HFFc6 (cell line): ENCODE data around the gene ARHGEF7. TPM values are rescaled to one million over a fixed set of nuclear protein-coding genes. Genes with fewer than 3 reads are reported as not detected.
A peak's percentile ranks its signal among the peaks of the same experiment; 100 is the strongest.

Experiments
- DNase-seq: peaks from one replicate; pipeline ENCODE4 v3.0.0-alpha.2; 2018
- H3K27ac Mint-ChIP-seq: 2 replicates; pipeline ENCODE4 v1.8.0; 2020; ENCODE audit warnings: mild to moderate bottlenecking, mixed read lengths
- H3K27me3 Mint-ChIP-seq: 2 replicates; pipeline ENCODE4 v1.8.0; 2021; ENCODE audit warnings: mild to moderate bottlenecking, moderate library complexity, mixed read lengths; ENCODE audit not compliant: insufficient read depth
- H3K36me3 Mint-ChIP-seq: 2 replicates; pipeline ENCODE4 v1.8.0; 2021; ENCODE audit warnings: low read depth, mixed read lengths
- H3K4me1 Mint-ChIP-seq: 2 replicates; pipeline ENCODE4 v1.8.0; 2020; ENCODE audit warnings: low read depth, mixed read lengths
- H3K4me3 Mint-ChIP-seq: 2 replicates; pipeline ENCODE4 v1.8.0; 2020; ENCODE audit warnings: mild to moderate bottlenecking, moderate library complexity, mixed read lengths
- H3K9me3 Mint-ChIP-seq: 2 replicates; pipeline ENCODE4 v1.8.0; 2020; ENCODE audit warnings: mild to moderate bottlenecking, mixed read lengths
- total RNA-seq, 6 experiments: library from RNA; stranded (reverse); fragmentation: NEBNext Ultra II Directional; extraction: Animal tissue kit (Norgen Biotek cat#: 25700); gene quantifications; 2 replicates in 1 of 6; 3 replicates in 5 of 6; pipeline ENCODE4 v1.2.3, GENCODE V29; 2021
- TF ChIP-seq, protein P1 (sequence below): fragments of 200-600 bp; sonication (generic); IDR thresholded peaks from 2 replicates; pipeline ENCODE4 v1.5.0; 2021; ENCODE audit warnings: antibody characterized with exemption, mild to moderate bottlenecking

Gene ARHGEF7
- total RNA-seq, 6 experiments from 2014 or later = 32.3 to 38.1 (median 35.0) TPM

- no peaks in the 10 kb centered on the region; the same call in 1 of the 2 replicates for H3K4me1 Mint-ChIP-seq
- H3K27me3 Mint-ChIP-seq = peaks cover 26% of the 10 kb centered on the region
- no peak for DNase-seq
- H3K9me3 Mint-ChIP-seq = no peaks in the 10 kb centered on the region
- TF ChIP-seq, protein P1, sequence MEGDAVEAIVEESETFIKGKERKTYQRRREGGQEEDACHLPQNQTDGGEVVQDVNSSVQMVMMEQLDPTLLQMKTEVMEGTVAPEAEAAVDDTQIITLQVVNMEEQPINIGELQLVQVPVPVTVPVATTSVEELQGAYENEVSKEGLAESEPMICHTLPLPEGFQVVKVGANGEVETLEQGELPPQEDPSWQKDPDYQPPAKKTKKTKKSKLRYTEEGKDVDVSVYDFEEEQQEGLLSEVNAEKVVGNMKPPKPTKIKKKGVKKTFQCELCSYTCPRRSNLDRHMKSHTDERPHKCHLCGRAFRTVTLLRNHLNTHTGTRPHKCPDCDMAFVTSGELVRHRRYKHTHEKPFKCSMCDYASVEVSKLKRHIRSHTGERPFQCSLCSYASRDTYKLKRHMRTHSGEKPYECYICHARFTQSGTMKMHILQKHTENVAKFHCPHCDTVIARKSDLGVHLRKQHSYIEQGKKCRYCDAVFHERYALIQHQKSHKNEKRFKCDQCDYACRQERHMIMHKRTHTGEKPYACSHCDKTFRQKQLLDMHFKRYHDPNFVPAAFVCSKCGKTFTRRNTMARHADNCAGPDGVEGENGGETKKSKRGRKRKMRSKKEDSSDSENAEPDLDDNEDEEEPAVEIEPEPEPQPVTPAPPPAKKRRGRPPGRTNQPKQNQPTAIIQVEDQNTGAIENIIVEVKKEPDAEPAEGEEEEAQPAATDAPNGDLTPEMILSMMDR = no peak
- no peak overlapping the region for H3K4me3 Mint-ChIP-seq
- H3K36me3 Mint-ChIP-seq = no peaks in the 10 kb centered on the region
- no peak overlapping the region for H3K27ac Mint-ChIP-seq
Measured at GRCh38 chr13:111145071-111145470, 30.0 kb downstream of the ARHGEF7 start.

DNA sequence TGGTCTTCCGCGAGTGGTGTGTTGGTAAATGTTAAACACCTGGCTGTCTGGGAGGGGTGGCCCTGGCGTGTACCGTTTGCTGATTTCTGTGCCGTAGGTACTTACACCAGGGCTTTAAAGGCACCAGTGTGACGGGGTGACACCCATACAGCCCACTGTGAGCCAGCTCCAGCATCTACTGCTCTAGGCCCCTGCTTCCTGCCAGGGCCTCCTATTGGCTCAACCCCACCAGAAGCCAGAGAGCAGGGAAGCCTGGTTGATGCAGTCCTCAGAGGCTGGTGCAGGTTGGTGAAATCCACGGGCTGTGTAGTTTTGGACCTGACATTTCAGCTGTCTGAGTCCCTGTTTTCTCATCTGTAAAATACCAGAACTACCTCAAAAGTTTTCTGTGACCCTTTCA is 30.4 kb downstream of the ARHGEF7 start:
- Mint-ChIP-seq H3K27ac (no peak overlapping the region), H3K4me3 (no peak overlapping the region), H3K36me3 (no peaks in the 10 kb centered on the region), H3K9me3 (no peaks in the 10 kb centered on the region), H3K4me1 (no peaks in the 10 kb centered on the region; the same call in 1 of the 2 replicates), H3K27me3 (peaks cover 23% of the 10 kb centered on the region)
- DNase-seq = no peak
- TF ChIP-seq, protein P1 = no peak

DNA sequence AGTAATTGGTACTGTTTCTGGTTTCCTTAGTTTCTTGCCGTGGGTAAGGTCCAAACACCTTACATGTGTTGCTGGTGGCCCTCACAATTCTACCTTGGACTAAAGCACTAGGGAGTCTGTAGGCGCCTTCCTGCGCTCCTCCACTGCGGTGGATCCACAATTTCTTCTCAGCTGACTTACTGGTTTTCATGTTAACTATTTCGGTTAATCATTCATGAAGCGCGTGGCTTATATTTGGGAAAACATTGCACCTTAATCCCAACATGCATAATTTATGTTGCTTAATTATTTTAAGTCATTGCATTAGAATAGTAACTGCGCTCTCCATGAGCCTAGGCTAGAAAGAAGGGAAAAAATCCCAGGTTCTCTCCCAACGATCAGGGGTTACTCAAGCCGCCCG is 37.7 kb downstream of the ARHGEF7 start:
- Mint-ChIP-seq H3K4me1 (peaks cover 29% of the 10 kb centered on the region), H3K36me3 (peaks cover 4% of the 10 kb centered on the region), H3K27ac (peak overlapping the region; percentile 94), H3K27me3 (peaks cover 4% of the 10 kb centered on the region; the same call in 1 of the 2 replicates), H3K9me3 (no peaks in the 10 kb centered on the region), H3K4me3 (peak overlapping the region; percentile 95)
- no peak for DNase-seq
- TF ChIP-seq, protein P1 = no peak

DNA sequence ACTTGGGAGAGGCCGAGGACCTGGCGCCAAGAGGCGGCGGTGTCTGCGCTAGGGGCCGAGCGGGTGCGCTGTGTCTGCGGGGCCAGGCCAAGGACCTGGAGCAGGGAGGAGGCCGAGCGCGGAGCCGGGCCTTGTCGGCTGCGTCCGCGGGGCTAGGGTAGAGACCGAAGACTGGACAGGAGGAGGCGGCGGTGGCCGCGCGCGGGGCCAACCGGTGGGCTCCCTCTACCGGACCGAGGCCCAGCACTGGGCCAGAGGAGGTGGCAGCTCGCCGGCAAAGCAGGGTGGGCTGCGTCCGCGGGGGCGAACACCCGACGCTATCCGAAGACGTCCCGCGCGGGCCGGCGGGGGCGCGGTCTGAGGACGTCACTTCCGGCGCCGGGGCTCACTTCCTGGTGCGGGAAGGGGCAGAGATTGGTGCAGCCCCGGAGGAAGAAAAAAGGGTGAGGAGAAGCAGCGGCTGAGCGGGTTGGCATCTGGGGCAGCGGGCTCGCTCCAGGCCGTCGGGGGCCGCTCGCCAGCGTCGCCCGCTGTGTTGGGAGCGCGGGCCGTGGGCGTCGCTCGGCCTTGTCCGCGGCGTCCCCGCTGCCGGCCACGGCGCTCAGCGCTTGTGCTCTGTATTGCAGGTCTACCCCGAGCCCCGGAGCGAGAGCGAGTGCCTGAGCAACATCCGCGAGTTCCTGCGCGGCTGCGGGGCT is 38.3 kb downstream of the ARHGEF7 start:
- Mint-ChIP-seq H3K4me3 (peak overlapping the region; percentile 95), H3K27me3 (peaks cover 4% of the 10 kb centered on the region; the same call in 1 of the 2 replicates), H3K27ac (peak overlapping the region; percentile 94), H3K4me1 (peaks cover 29% of the 10 kb centered on the region), H3K36me3 (peaks cover 4% of the 10 kb centered on the region), H3K9me3 (no peaks in the 10 kb centered on the region)
- TF ChIP-seq, protein P1 = 0 out of 2 replicates have a peak, but pooled peaks have one; percentile 36
- peak; percentile 84 for DNase-seq

- TF ChIP-seq, protein P1 = peak; percentile 43
- Mint-ChIP-seq H3K4me3 (peak overlapping the region; percentile 95), H3K4me1 (peaks cover 29% of the 10 kb centered on the region), H3K27ac (peak overlapping the region; percentile 94), H3K36me3 (peaks cover 8% of the 10 kb centered on the region), H3K9me3 (no peaks in the 10 kb centered on the region), H3K27me3 (peaks cover 2% of the 10 kb centered on the region)
- DNase-seq = no peak
Measured at GRCh38 chr13:111153977-111154332, 38.8 kb downstream of the ARHGEF7 start.
